OCI-LY7 (cell line): Measurements from ENCODE around the gene MRC1.

Source experiments
- CTCF ChIP-seq: fragments of 200-600 bp; sonication (generic); conservative IDR thresholded peaks from 2 replicates; pipeline ENCODE4 v1.5.1; 2014; ENCODE audit warnings: mild to moderate bottlenecking, antibody characterized with exemption, low read length, moderate library complexity, mixed read lengths
- EZH2phosphoT487 ChIP-seq: fragments of 200-600 bp; sonication (generic); IDR thresholded peaks from 2 replicates; pipeline ENCODE4 v1.6.1; 2018; ENCODE audit warnings: low read depth, borderline replicate concordance, mild to moderate bottlenecking, mixed run types, antibody characterized with exemption, low read length, moderate library complexity, mixed read lengths

- TF ChIP-seq CTCF (no peak), EZH2phosphoT487 (no peak)
These were observed 6.2 kb upstream of the MRC1 start for GRCh38 chr10:17802976-17803375.
